ENCODE data around the gene FBXL20. TPM values are rescaled to one million over a fixed set of nuclear protein-coding genes. Genes with fewer than 3 reads are reported as not detected.

The FBXL20 gene
- total and polyA plus RNA-seq, 10 of the 15 experiments (the other 5 are each of a cell fraction or from before 2014, with no cell fraction given), result 1.2 to 8.3 (median 4.4) TPM

DNA sequence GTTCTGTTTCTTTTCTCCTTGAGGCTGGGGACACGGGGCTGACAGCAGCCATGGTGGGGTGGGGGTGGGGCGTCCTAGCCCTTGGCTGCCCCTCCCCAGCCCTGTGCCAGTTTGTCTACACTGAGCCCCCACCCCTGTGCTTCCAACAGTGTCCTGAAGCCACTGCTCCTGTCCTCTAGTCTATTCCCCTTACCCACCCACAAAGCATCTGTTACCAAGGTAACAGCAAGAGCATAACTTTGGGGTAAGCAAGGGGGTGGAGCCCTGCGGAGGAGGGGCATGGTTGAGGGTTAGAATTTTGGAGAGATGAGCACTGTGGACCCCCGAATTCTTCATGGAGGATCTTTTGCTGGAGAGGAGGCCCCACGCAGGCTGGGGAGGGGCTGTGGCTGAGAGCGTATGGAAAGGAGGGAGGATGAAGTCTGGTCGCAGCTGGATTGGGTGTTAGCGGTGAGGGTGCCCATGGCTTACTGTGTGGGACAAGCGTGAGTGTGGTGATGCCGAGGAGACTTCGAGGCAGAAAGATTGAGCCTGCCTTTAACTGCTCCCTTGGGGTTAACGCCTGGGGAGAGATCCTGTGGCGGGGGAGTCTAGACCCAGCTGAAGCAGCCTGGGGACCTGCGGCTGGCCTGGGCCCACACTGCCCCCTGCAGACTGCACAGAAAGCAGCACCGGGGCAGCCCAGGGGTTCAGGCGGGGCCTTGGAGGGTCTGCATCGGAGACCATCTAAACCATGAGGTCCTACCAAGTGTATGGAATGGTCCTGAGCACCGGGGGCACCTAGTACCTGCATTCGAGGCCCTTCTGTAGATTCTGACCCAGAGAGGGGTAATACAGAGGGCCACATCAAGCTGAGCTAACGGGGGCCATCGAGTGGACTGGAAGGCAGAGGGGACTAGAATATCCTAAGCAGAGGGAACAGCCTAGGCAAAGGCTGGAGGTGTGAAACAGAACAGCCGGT, 169.6 kb downstream of the FBXL20 start (continued):
- TF ChIP-seq ZBED1 (IDR thresholded peaks at IDR 0.05; ENCODE audit: borderline replicate concordance), result no peak
- peak; percentile 41; the same call in 1 of the 2 replicates for TF ChIP-seq GATAD2B (conservative IDR thresholded peaks at IDR 0.05; ENCODE audit: low read depth)
- TF ChIP-seq, protein P1, sequence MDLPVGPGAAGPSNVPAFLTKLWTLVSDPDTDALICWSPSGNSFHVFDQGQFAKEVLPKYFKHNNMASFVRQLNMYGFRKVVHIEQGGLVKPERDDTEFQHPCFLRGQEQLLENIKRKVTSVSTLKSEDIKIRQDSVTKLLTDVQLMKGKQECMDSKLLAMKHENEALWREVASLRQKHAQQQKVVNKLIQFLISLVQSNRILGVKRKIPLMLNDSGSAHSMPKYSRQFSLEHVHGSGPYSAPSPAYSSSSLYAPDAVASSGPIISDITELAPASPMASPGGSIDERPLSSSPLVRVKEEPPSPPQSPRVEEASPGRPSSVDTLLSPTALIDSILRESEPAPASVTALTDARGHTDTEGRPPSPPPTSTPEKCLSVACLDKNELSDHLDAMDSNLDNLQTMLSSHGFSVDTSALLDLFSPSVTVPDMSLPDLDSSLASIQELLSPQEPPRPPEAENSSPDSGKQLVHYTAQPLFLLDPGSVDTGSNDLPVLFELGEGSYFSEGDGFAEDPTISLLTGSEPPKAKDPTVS (IDR thresholded peaks at IDR 0.05; ENCODE audit: low read depth, low read length), result no peak
- TF ChIP-seq RUNX3 (IDR thresholded peaks at IDR 0.05; ENCODE audit: low read length), result no peak
- no peak for TF ChIP-seq EED (IDR thresholded peaks at IDR 0.05; ENCODE audit: low read depth)
- TF ChIP-seq MTA2 (IDR thresholded peaks at IDR 0.05; ENCODE audit: low read depth), result no peak
- TF ChIP-seq MYB (IDR thresholded peaks at IDR 0.05; ENCODE audit: borderline replicate concordance, low read depth, low read length), result no peak
- TF ChIP-seq NFYB (IDR thresholded peaks at IDR 0.05; ENCODE audit: insufficient read depth, low read depth, low read length), result no peak
- TF ChIP-seq RB1 (IDR thresholded peaks at IDR 0.05; ENCODE audit: borderline replicate concordance), result no peak; the same call in 1 of the 2 replicates
- TF ChIP-seq, protein P2, sequence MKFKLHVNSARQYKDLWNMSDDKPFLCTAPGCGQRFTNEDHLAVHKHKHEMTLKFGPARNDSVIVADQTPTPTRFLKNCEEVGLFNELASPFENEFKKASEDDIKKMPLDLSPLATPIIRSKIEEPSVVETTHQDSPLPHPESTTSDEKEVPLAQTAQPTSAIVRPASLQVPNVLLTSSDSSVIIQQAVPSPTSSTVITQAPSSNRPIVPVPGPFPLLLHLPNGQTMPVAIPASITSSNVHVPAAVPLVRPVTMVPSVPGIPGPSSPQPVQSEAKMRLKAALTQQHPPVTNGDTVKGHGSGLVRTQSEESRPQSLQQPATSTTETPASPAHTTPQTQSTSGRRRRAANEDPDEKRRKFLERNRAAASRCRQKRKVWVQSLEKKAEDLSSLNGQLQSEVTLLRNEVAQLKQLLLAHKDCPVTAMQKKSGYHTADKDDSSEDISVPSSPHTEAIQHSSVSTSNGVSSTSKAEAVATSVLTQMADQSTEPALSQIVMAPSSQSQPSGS (IDR thresholded peaks at IDR 0.05; ENCODE audit: low read length), result no peak
- no peak for TF ChIP-seq EZH2 (IDR thresholded peaks at IDR 0.05; ENCODE audit: borderline replicate concordance, control insufficient read depth, low read depth, low read length)
- TF ChIP-seq MEF2B (IDR thresholded peaks at IDR 0.05; ENCODE audit: partially characterized antibody, poor library complexity, severe bottlenecking), result peak; percentile 90
- peak in 1 of 2 experiments; percentile 20; a peak in 1 of 4 replicates for TF ChIP-seq BHLHE40 (IDR thresholded peaks at IDR 0.05; ENCODE audit: borderline replicate concordance in 1 of 2, low read depth in 2 of 2, low read length in 1 of 2)
- no peak for TF ChIP-seq ZNF207 (IDR thresholded peaks at IDR 0.05; ENCODE audit: borderline replicate concordance)
- TF ChIP-seq PKNOX1 (IDR thresholded peaks at IDR 0.05), result no peak
- TF ChIP-seq ZNF24 (IDR thresholded peaks at IDR 0.05), result no peak
- no peak for TF ChIP-seq MYC (IDR thresholded peaks at IDR 0.05; ENCODE audit: insufficient read depth, insufficient read length, insufficient replicate concordance, low read length, severe bottlenecking)
- TF ChIP-seq STAT3 (IDR thresholded peaks at IDR 0.05; ENCODE audit: low read depth, low read length), result no peak
- TF ChIP-seq REST (IDR thresholded peaks at IDR 0.05; ENCODE audit: low read depth, low read length), result no peak
- no peak for TF ChIP-seq ATF7 (IDR thresholded peaks at IDR 0.05; ENCODE audit: low read depth)

Data from GM12878 (cell line).